SK-N-SH treated with all-trans-retinoic acid at 6 μM for 48 hours (cell line): ENCODE results near the gene TYRP1.

Source experiments
- ATAC-seq: fragments of 200-7000 bp; cut with Tn5 transposase; 3 replicates; pipeline ENCODE4 v1.9.1; 2020; ENCODE audit warnings: mild to moderate bottlenecking, moderate library complexity
- ARNTL ChIP-seq: fragments of 450-650 bp; formaldehyde crosslinking; IDR thresholded peaks from 2 replicates; pipeline ENCODE4 v1.5.0; 2020; ENCODE audit warnings: low read depth, mild to moderate bottlenecking, moderate library complexity, borderline replicate concordance
- BACH2 ChIP-seq: fragments of 250-450 bp; sonication (Bioruptor Pico); IDR thresholded peaks from 2 replicates; pipeline ENCODE4 v1.9.0; 2021; ENCODE audit warnings: mild to moderate bottlenecking, borderline replicate concordance
- CREB5 ChIP-seq: fragments of 250-450 bp; sonication (Bioruptor Pico); IDR thresholded peaks from 2 replicates; pipeline ENCODE4 v1.5.1; 2020; ENCODE audit warnings: low read depth, mild to moderate bottlenecking, moderate library complexity
- CSDC2 ChIP-seq: fragments of 250-450 bp; sonication (Bioruptor Pico); IDR thresholded peaks from 2 replicates; pipeline ENCODE4 v1.5.0; 2020; ENCODE audit warnings: mild to moderate bottlenecking, moderate library complexity
- CSRNP3 ChIP-seq: fragments of 250-450 bp; sonication (Bioruptor Pico); IDR thresholded peaks from 2 replicates; pipeline ENCODE4 v1.5.1; 2021; ENCODE audit warnings: mild to moderate bottlenecking, moderate library complexity
- ESRRG ChIP-seq: fragments of 250-450 bp; sonication (Bioruptor Pico); IDR thresholded peaks from 2 replicates; pipeline ENCODE4 v1.6.1; 2021; ENCODE audit warnings: mild to moderate bottlenecking
- GLIS3 ChIP-seq: fragments of 250-450 bp; sonication (Bioruptor Pico); IDR thresholded peaks from 2 replicates; pipeline ENCODE4 v1.5.0; 2020; ENCODE audit warnings: mild to moderate bottlenecking, moderate library complexity
- ISL1 ChIP-seq: fragments of 250-450 bp; sonication (Bioruptor Pico); IDR thresholded peaks from 2 replicates; pipeline ENCODE4 v2.1.2; 2022; ENCODE audit warnings: mild to moderate bottlenecking, moderate library complexity
- PATZ1 ChIP-seq: fragments of 250-450 bp; sonication (Bioruptor Pico); IDR thresholded peaks from 2 replicates; pipeline ENCODE4 v1.8.0; 2020; ENCODE audit warnings: mild to moderate bottlenecking, moderate library complexity, borderline replicate concordance
- POU6F1 ChIP-seq: fragments of 250-450 bp; sonication (Bioruptor Pico); IDR thresholded peaks from 2 replicates; pipeline ENCODE4 v1.8.0; 2021; ENCODE audit warnings: low read depth, mild to moderate bottlenecking, moderate library complexity, borderline replicate concordance
- PPARA ChIP-seq: fragments of 250-450 bp; sonication (Bioruptor Pico); IDR thresholded peaks from 2 replicates; pipeline ENCODE4 v1.5.0; 2020; ENCODE audit warnings: mild to moderate bottlenecking, borderline replicate concordance
- RARB ChIP-seq: fragments of 250-450 bp; sonication (Bioruptor Pico); IDR thresholded peaks from 2 replicates; pipeline ENCODE4 v1.8.0; 2021; ENCODE audit warnings: mild to moderate bottlenecking, moderate library complexity
- SNAI2 ChIP-seq: fragments of 250-450 bp; sonication (Bioruptor Pico); IDR thresholded peaks from 2 replicates; pipeline ENCODE4 v1.5.0; 2020; ENCODE audit warnings: mild to moderate bottlenecking, moderate library complexity
- TCF4 ChIP-seq: fragments of 250-450 bp; sonication (Bioruptor Pico); IDR thresholded peaks from 2 replicates; pipeline ENCODE4 v1.8.0; 2021; ENCODE audit warnings: mild to moderate bottlenecking, moderate library complexity, borderline replicate concordance
- TOX ChIP-seq: fragments of 250-450 bp; sonication (Bioruptor Pico); IDR thresholded peaks from 2 replicates; pipeline ENCODE4 v1.8.0; 2021; ENCODE audit warnings: mild to moderate bottlenecking, moderate library complexity, borderline replicate concordance
- TSHZ2 ChIP-seq: fragments of 250-450 bp; sonication (Bioruptor Pico); IDR thresholded peaks from 2 replicates; pipeline ENCODE4 v1.5.0; 2020; ENCODE audit warnings: mild to moderate bottlenecking, moderate library complexity
- ZC3H10 ChIP-seq: fragments of 250-450 bp; sonication (Bioruptor Pico); IDR thresholded peaks from 2 replicates; pipeline ENCODE4 v1.5.1; 2021; ENCODE audit warnings: mild to moderate bottlenecking, moderate library complexity
- ZFP3 ChIP-seq: fragments of 250-450 bp; sonication (Bioruptor Pico); IDR thresholded peaks from 2 replicates; pipeline ENCODE4 v1.5.0; 2020; ENCODE audit warnings: mild to moderate bottlenecking, moderate library complexity
- ZFP30 ChIP-seq: fragments of 450-650 bp; formaldehyde crosslinking; IDR thresholded peaks from 2 replicates; pipeline ENCODE4 v1.5.0; 2022; ENCODE audit warnings: mild to moderate bottlenecking, moderate library complexity
- ZNF70 ChIP-seq: fragments of 450-650 bp; formaldehyde crosslinking; IDR thresholded peaks from 2 replicates; pipeline ENCODE4 v1.5.0; 2020; ENCODE audit warnings: mild to moderate bottlenecking, moderate library complexity
- ZNF8 ChIP-seq: fragments of 450-650 bp; formaldehyde crosslinking; IDR thresholded peaks from 2 replicates; pipeline ENCODE4 v1.5.0; 2020; ENCODE audit warnings: mild to moderate bottlenecking, moderate library complexity

The TYRP1 gene

GRCh38 chr9:12712532-12712931 is 19.3 kb downstream of the TYRP1 start:
- TF ChIP-seq TSHZ2: no peak
- TF ChIP-seq PATZ1: no peak
- no peak for TF ChIP-seq ZFP3 (CRISPR knock-in tag)
- TF ChIP-seq CSDC2 (CRISPR knock-in tag): no peak
- TF ChIP-seq ZNF70 (CRISPR knock-in tag): no peak
- no peak for TF ChIP-seq RARB (CRISPR knock-in tag)
- TF ChIP-seq ZNF8 (CRISPR knock-in tag): no peak
- TF ChIP-seq BACH2 (CRISPR knock-in tag): no peak
- no peak for TF ChIP-seq GLIS3 (CRISPR knock-in tag)
- TF ChIP-seq PPARA (CRISPR knock-in tag): no peak
- no peak for TF ChIP-seq ZFP30 (CRISPR knock-in tag)
- TF ChIP-seq ARNTL: no peak
- TF ChIP-seq TCF4 (CRISPR knock-in tag): no peak
- no peak for TF ChIP-seq CSRNP3

GRCh38 chr9:12715268-12715667 is 22.1 kb downstream of the TYRP1 start:
- no peak for ATAC-seq
- TF ChIP-seq ZFP30 (CRISPR knock-in tag): no peak
- no peak for TF ChIP-seq SNAI2
- no peak for TF ChIP-seq ZC3H10 (CRISPR knock-in tag)
- no peak for TF ChIP-seq ESRRG
- TF ChIP-seq ZFP3 (CRISPR knock-in tag): no peak
- no peak for TF ChIP-seq PATZ1
- no peak for TF ChIP-seq ISL1
- TF ChIP-seq CREB5 (CRISPR knock-in tag): no peak
- TF ChIP-seq ZNF70 (CRISPR knock-in tag): no peak
- no peak for TF ChIP-seq TOX (CRISPR knock-in tag)
- TF ChIP-seq TSHZ2: no peak
- no peak for TF ChIP-seq BACH2 (CRISPR knock-in tag)
- no peak for TF ChIP-seq PPARA (CRISPR knock-in tag)
- no peak for TF ChIP-seq TCF4 (CRISPR knock-in tag)
- no peak for TF ChIP-seq POU6F1
- no peak for TF ChIP-seq CSRNP3
- no peak for TF ChIP-seq ZNF8 (CRISPR knock-in tag)
- TF ChIP-seq ARNTL: no peak
- TF ChIP-seq CSDC2 (CRISPR knock-in tag): no peak

More at GRCh38 chr9:12712532-12712931, 19.3 kb downstream of the TYRP1 start:
- ATAC-seq: no peak
